PFSK-1 (cell line): ENCODE data around the gene IL22.

Source experiments
- FOXP2 ChIP-seq: optimal IDR thresholded peaks from 2 replicates; pipeline ENCODE3; 2011; ENCODE audit warnings: borderline replicate concordance, control low read depth, inconsistent platforms; ENCODE audit not compliant: insufficient read depth; ENCODE audit errors: extremely low read length, extremely low read depth
- POLR2AphosphoS5 ChIP-seq: IDR thresholded peaks from 2 replicates; pipeline ENCODE4 v1.6.1; 2012; ENCODE audit warnings: low read depth, mild to moderate bottlenecking, control low read depth, low read length, moderate library complexity
- SIN3A ChIP-seq: IDR thresholded peaks from 2 replicates; pipeline ENCODE4 v1.6.1; 2012; ENCODE audit warnings: mild to moderate bottlenecking, low read length, moderate library complexity, borderline replicate concordance; ENCODE audit not compliant: insufficient read depth
- TAF1 ChIP-seq: IDR thresholded peaks from 2 replicates; pipeline ENCODE4 v1.6.1; 2012; ENCODE audit warnings: low read length, control low read depth, borderline replicate concordance; ENCODE audit not compliant: insufficient read depth
- TF ChIP-seq, protein P1 (sequence below), 2 experiments: IDR thresholded peaks; 2 replicates each; pipeline versions ENCODE4 v1.6.1 to v1.8.0; 2011 to 2012; ENCODE audit warnings: low read depth in 2 of 2, low read length in 2 of 2, control low read depth in 1 of 2, inconsistent platforms in 1 of 2, mild to moderate bottlenecking in 1 of 2, moderate library complexity in 1 of 2; ENCODE audit not compliant: insufficient read depth in 1 of 2

Gene IL22

DNA sequence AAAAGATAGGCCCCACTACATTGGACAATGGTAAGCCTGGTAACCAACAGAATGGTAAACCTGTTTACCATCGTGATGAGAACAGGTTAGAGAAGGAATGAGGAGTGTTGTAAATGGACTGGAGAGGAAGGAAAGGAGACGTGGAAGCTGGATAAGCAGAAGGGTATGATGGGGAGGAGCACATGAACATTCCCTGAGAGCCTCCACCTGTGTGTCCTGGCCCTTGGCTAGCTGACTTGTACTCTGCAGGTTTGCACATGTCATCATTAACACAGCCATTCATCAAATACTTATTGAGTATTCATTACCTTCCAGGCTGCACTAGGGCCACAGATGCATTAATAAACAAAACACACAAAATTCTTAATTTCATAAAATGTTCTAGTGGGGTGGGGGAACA lies 23.4 kb downstream of the IL22 start:
- TF ChIP-seq POLR2AphosphoS5 = no peak
- TF ChIP-seq SIN3A = no peak
- no peak for TF ChIP-seq FOXP2
- TF ChIP-seq, protein P1, sequence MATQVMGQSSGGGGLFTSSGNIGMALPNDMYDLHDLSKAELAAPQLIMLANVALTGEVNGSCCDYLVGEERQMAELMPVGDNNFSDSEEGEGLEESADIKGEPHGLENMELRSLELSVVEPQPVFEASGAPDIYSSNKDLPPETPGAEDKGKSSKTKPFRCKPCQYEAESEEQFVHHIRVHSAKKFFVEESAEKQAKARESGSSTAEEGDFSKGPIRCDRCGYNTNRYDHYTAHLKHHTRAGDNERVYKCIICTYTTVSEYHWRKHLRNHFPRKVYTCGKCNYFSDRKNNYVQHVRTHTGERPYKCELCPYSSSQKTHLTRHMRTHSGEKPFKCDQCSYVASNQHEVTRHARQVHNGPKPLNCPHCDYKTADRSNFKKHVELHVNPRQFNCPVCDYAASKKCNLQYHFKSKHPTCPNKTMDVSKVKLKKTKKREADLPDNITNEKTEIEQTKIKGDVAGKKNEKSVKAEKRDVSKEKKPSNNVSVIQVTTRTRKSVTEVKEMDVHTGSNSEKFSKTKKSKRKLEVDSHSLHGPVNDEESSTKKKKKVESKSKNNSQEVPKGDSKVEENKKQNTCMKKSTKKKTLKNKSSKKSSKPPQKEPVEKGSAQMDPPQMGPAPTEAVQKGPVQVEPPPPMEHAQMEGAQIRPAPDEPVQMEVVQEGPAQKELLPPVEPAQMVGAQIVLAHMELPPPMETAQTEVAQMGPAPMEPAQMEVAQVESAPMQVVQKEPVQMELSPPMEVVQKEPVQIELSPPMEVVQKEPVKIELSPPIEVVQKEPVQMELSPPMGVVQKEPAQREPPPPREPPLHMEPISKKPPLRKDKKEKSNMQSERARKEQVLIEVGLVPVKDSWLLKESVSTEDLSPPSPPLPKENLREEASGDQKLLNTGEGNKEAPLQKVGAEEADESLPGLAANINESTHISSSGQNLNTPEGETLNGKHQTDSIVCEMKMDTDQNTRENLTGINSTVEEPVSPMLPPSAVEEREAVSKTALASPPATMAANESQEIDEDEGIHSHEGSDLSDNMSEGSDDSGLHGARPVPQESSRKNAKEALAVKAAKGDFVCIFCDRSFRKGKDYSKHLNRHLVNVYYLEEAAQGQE (IDR thresholded peaks at IDR 0.05; ENCODE audit: insufficient read depth in 1 of 2, low read depth in 2 of 2, low read length in 2 of 2) = no peak
- TF ChIP-seq TAF1 = no peak

DNA sequence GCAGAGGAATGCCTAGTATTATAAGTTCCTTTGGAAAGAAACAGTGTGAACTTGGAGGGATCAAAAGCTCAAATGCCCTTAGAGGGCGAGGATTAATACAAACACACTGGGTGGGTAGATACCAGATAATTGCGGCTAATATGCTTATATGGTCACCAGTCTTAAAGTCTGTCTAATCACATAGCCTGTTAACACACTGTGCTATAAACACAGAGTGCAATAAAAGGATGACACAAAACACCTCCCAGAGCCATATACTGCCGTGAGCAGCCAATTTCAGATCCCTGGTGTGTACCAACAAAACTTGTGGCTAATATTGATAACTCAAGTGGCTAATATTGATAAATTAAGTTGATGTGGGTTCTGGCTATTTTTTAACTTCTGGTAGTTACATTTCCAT lies 26.0 kb downstream of the IL22 start:
- no peak for TF ChIP-seq POLR2AphosphoS5
- TF ChIP-seq, protein P1 (IDR thresholded peaks at IDR 0.05; ENCODE audit: insufficient read depth in 1 of 2, low read depth in 2 of 2, low read length in 2 of 2) = no peak
- no peak for TF ChIP-seq FOXP2
- no peak for TF ChIP-seq SIN3A

DNA sequence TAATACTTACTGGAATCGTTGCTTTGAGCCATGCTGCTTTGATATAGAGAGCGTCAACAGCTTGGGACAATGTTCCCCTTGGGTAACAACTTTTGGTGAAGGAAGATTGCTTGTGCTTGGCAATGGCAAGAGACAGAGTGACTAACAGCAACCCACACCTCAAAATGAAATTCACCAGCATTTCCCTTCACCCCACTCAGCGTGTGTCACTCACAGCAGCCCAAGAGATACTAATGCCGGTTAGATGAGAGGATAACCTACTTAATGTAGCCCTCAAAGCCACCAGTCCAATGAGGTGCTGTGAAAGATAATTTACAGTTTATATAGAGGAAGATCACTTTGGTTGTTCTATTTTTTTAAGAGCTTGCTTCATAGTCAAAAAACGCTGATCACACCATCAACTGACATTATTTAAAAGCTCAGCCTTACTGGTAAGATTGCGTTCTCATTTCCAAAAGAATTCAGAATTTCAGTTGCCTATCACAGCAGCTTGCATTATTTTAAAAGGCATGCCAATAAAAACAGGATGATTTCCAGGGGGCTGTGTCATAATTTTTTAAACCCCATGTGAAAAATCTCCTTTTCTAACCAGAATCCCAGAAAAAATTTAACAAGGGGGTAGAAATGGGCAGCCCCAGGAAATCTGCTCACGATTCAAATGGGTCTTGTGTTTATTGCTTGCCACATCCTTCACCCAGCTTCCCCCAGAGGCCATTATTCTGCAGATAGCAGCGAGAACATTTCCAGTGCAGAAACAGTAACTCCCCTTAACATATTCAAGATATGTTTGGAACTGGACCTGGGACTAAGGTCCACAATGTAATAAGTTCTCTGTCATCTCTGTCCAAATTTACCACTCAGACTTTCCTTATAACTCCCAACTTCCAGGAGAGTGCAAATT lies 27.6 kb downstream of the IL22 start, which contains the start of gene IL26:
Gene IL26 (minus strand): TSS at position 235 of the 901 bp plus-strand sequence. CDS start 54 bp downstream, at position 181.
- TF ChIP-seq, protein P1 (IDR thresholded peaks at IDR 0.05; ENCODE audit: insufficient read depth in 1 of 2, low read depth in 2 of 2, low read length in 2 of 2) = no peak
- TF ChIP-seq FOXP2 = no peak
- TF ChIP-seq TAF1 = no peak
- TF ChIP-seq POLR2AphosphoS5 = no peak
- TF ChIP-seq SIN3A = no peak

DNA sequence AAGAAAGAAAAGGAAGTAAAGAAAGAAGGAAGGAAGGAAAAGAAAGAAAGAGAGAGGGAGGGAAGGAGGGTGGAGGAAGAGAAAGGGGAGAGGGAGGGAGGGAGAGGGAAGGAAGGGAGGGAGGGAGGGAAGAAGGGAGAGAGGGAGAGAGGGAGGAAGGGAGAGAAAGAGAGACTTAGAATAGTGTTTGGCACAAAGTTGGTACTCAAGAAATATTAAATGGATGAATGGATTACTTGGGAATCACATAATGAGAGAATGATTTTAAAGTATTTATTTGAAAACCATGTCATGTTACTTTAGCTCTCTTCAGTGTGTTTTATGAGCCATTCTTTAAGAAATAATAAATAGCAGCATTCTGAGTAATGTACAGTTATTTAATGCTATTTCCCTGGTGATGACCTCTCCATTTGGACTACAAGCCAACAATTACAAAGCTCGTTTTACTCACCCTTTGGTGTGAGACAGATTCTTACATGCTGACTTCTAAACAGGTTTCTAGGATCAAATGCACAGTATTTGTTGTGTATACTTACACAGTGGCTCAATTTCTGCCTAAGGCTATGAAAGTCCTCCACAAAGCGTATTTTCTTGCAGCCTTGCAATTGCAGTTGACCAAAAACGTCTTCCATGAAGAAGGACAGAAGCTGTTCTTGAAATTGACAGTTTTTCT lies 28.7 kb downstream of the IL22 start:
- TF ChIP-seq, protein P1 (IDR thresholded peaks at IDR 0.05; ENCODE audit: insufficient read depth in 1 of 2, low read depth in 2 of 2, low read length in 2 of 2) = no peak
- TF ChIP-seq FOXP2 = no peak
- no peak for TF ChIP-seq TAF1
- no peak for TF ChIP-seq SIN3A
- no peak for TF ChIP-seq POLR2AphosphoS5
